Ovary (tissue), 9 donors: Measurements from ENCODE around the gene ACSF3. TPM values are rescaled to one million over a fixed set of nuclear protein-coding genes. Genes with fewer than 3 reads are reported as not detected.
A peak's percentile ranks its signal among the peaks of the same experiment; 100 is the strongest.

Source experiments
- DNase-seq, 5 donors: peaks; one replicate each; pipeline ENCODE4 v3.0.0-alpha.2; 2019 to 2020
- H3K27ac ChIP-seq, 2 donors: fragments of 200-600 bp; one replicate each; pipeline versions ENCODE4 v1.5.1 to v1.8.0; 2019 to 2022
- H3K27me3 ChIP-seq: fragments of 200-600 bp; one replicate; pipeline ENCODE4 v1.8.0; 2022
- H3K36me3 ChIP-seq: fragments of 200-600 bp; sonication (generic); one replicate; pipeline ENCODE4 v1.5.1; 2019
- H3K4me1 ChIP-seq: one replicate; pipeline ENCODE4 v1.8.1; 2013; ENCODE audit warnings: mild to moderate bottlenecking, moderate library complexity; ENCODE audit not compliant: insufficient read depth
- H3K4me3 ChIP-seq: fragments of 200-600 bp; sonication (generic); one replicate; pipeline ENCODE4 v1.5.1; 2017
- H3K9me3 ChIP-seq, 2 donors: fragments of 200-600 bp in 1 of 2; sonication (generic) in 1 of 2; one replicate each; pipeline versions ENCODE4 v1.5.1 to v1.8.1; 2013 to 2019; ENCODE audit warnings: mild to moderate bottlenecking in 1 of 2, moderate library complexity in 1 of 2
- CTCF ChIP-seq, 3 donors: fragments of 450-650 bp in 2 of 3; fragments of 200-600 bp in 1 of 3; IDR thresholded peaks; one replicate each; pipeline versions ENCODE4 v1.5.1 to v1.8.0; 2016 to 2022; ENCODE audit warnings: antibody characterized with exemption in 3 of 3, mild to moderate bottlenecking in 1 of 3
- EP300 ChIP-seq: sonication (generic); formaldehyde crosslinking; IDR thresholded peaks from one replicate; pipeline ENCODE4 v1.6.1; 2017; ENCODE audit warnings: antibody characterized with exemption
- POLR2A ChIP-seq: fragments of 450-650 bp; IDR thresholded peaks from one replicate; pipeline ENCODE4 v1.6.1; 2017; ENCODE audit warnings: antibody characterized with exemption, mild to moderate bottlenecking, moderate library complexity
- WGBS, 3 donors: extraction: QIAGEN DNeasy Blood & Tissue Kit in 1 of 3; methylation state at CpG; one replicate each; pipeline versions ENCODE4 v1.1.5 to v1.1.7; 2013 to 2017; 5-methylcytosine and 5-hydroxymethylcytosine counted together
- intact Hi-C, 4 donors: fragments of 100-400 bp; cut with DNase I; formaldehyde crosslinking; loops; one replicate each; pipeline versions ENCODE4 v1.11.0 to v1.15.1; 2022 to 2023
- polyA plus RNA-seq, 2 donors: library from polyadenylated mRNA; stranded (reverse); fragments of 200-250 nt in 1 of 2; fragments of 350-450 nt in 1 of 2; fragmentation: Illumina TruSeq in 1 of 2; extraction: RNeasy Lipid Tissue Mini Kit (QIAGEN cat#74804) in 1 of 2; gene quantifications; one replicate each; pipeline ENCODE4 v1.2.3, GENCODE V29; 2013 to 2014
- total RNA-seq, 7 donors: library from RNA; depleted of rRNA in 2 of 7; stranded (reverse); fragments of >200 nt in 2 of 7; fragmentation: NEBNext Ultra II Directional in 3 of 7; extraction: Animal tissue kit (Norgen Biotek cat#: 25700) in 3 of 7; gene quantifications; one replicate each; pipeline versions ENCODE4 v1.1.0 to v1.2.4, GENCODE V29; 2016 to 2023
- donor health status: DM: no; HTN: no; CAD: no; lungs with moderate emphysema.
- donor health status: DM: no; HTN: no; CAD: no.
- donor health status: Bipolar disorder and iron deficiency.
- donor health status: DM: yes; HTN: yes; CAD: no.
- donor health status: DM: no; HTN: no; CAD: no.
- donor health status: DM: yes; HTN: yes; CAD: no.

The ACSF3 gene
- total and polyA plus RNA-seq, 9 donors = 16.2 to 40.9 (median 28.0) TPM

- H3K36me3 ChIP-seq = no peaks in the 10 kb centered on the region
- DNase-seq = no peak
- WGBS, 3 donors = 78 to 81% (median 79%) methylated on average over 10 of the region's 10 CpGs
- no peak overlapping the region for H3K4me3 ChIP-seq
- TF ChIP-seq EP300 (no peak), POLR2A (no peak), CTCF (IDR thresholded peaks at IDR 0.05) (no peak)
- H3K27ac ChIP-seq = no peak overlapping the region
- H3K4me1 ChIP-seq = no peaks in the 10 kb centered on the region
- H3K9me3 ChIP-seq = no peaks in the 10 kb centered on the region
- intact Hi-C loops = no loop called here
- H3K27me3 ChIP-seq = no peaks in the 10 kb centered on the region
These were observed 10.7 kb downstream of the ACSF3 start for GRCh38 chr16:89104303-89104702.

- no peak for DNase-seq
- intact Hi-C loops = no loop called here
- TF ChIP-seq POLR2A (no peak), EP300 (no peak), CTCF (IDR thresholded peaks at IDR 0.05) (no peak)
- no peak overlapping the region for H3K4me3 ChIP-seq
- no peaks in the 10 kb centered on the region for H3K36me3 ChIP-seq
- no peaks in the 10 kb centered on the region for H3K27me3 ChIP-seq
- H3K27ac ChIP-seq = no peak overlapping the region
- WGBS, 3 donors = 74 to 77% (median 76%) methylated on average over 23 of the region's 23 CpGs
- no peaks in the 10 kb centered on the region for H3K9me3 ChIP-seq
- H3K4me1 ChIP-seq = no peaks in the 10 kb centered on the region
These were observed 11.4 kb downstream of the ACSF3 start for GRCh38 chr16:89104930-89105571.

GRCh38 chr16:89105599-89106151, 12.0 kb downstream of the ACSF3 start:
- Histone ChIP-seq H3K36me3 (no peaks in the 10 kb centered on the region), H3K4me3 (no peak overlapping the region), H3K9me3 (no peaks in the 10 kb centered on the region), H3K4me1 (no peaks in the 10 kb centered on the region), H3K27me3 (no peaks in the 10 kb centered on the region), H3K27ac (no peak overlapping the region)
- WGBS, 3 donors = 89 to 93% (median 90%) methylated on average over 16 of the region's 16 CpGs
- peak in 1 of 5 donors; percentile 29 for DNase-seq
- intact Hi-C loops = no loop called here
- TF ChIP-seq POLR2A (no peak), EP300 (no peak), CTCF (IDR thresholded peaks at IDR 0.05) (no peak)

GRCh38 chr16:89106533-89107202, 13.0 kb downstream of the ACSF3 start:
- Histone ChIP-seq H3K9me3 (no peaks in the 10 kb centered on the region), H3K4me3 (no peak overlapping the region), H3K27me3 (no peaks in the 10 kb centered on the region), H3K36me3 (no peaks in the 10 kb centered on the region), H3K4me1 (no peaks in the 10 kb centered on the region), H3K27ac (no peak overlapping the region)
- DNase-seq = no peak
- 80 to 84% (median 80%) methylated on average over 15 of the region's 15 CpGs for WGBS, 3 donors
- intact Hi-C loops = no loop called here
- no peak for TF ChIP-seq EP300
- no peak for TF ChIP-seq POLR2A
- no peak for TF ChIP-seq CTCF (IDR thresholded peaks at IDR 0.05)
